OCI-LY1 (cell line): ENCODE results near the gene S1PR1.

Experiments
- H2AFZ ChIP-seq: fragments of 200-600 bp; sonication (generic), shearing (Covaris generic); 2 replicates; pipeline ENCODE4 v1.6.0; 2014; ENCODE audit warnings: antibody characterized with exemption, mild to moderate bottlenecking, low read length
- H3F3A ChIP-seq: fragments of 200-600 bp; sonication (generic), shearing (Covaris generic); 2 replicates; pipeline ENCODE4 v1.6.0; 2014; ENCODE audit warnings: mild to moderate bottlenecking, antibody characterized with exemption, low read length, moderate library complexity; ENCODE audit not compliant: insufficient read depth
- H3K27ac ChIP-seq: fragments of 200-600 bp; sonication (generic); 2 replicates; pipeline ENCODE4 v1.5.1; 2014; ENCODE audit warnings: low read length, mixed run types, mild to moderate bottlenecking, low read depth; ENCODE audit not compliant: poor library complexity, severe bottlenecking
- H3K27me3 ChIP-seq: fragments of 200-600 bp; sonication (generic); 2 replicates; pipeline ENCODE4 v1.6.0; 2014; ENCODE audit warnings: antibody characterized with exemption, mild to moderate bottlenecking, low read length, moderate library complexity; ENCODE audit not compliant: insufficient read depth
- H3K36me3 ChIP-seq: fragments of 200-600 bp; sonication (generic); 2 replicates; pipeline ENCODE4 v1.6.1; 2014; ENCODE audit warnings: mild to moderate bottlenecking, antibody characterized with exemption, low read length, moderate library complexity, mixed read lengths; ENCODE audit not compliant: insufficient read depth
- H3K4me1 ChIP-seq: fragments of 200-600 bp; sonication (generic); 2 replicates; pipeline ENCODE4 v1.5.1; 2014; ENCODE audit warnings: mild to moderate bottlenecking, low read length, moderate library complexity; ENCODE audit not compliant: insufficient read depth, severe bottlenecking
- H3K4me2 ChIP-seq: fragments of 200-600 bp; sonication (generic), shearing (Covaris generic); 2 replicates; pipeline ENCODE4 v1.6.1; 2014; ENCODE audit warnings: low read length
- H3K4me3 ChIP-seq: fragments of 200-600 bp; sonication (generic); 2 replicates; pipeline ENCODE4 v1.5.1; 2014; ENCODE audit warnings: low read length, low read depth, mild to moderate bottlenecking, mixed read lengths; ENCODE audit not compliant: poor library complexity, severe bottlenecking
- H3K79me2 ChIP-seq: fragments of 200-600 bp; shearing (Covaris generic); 2 replicates; pipeline ENCODE4 v1.6.1; 2016; ENCODE audit warnings: mixed run types, low read length, mixed read lengths; ENCODE audit not compliant: insufficient read depth
- H3K9ac ChIP-seq: fragments of 200-600 bp; sonication (generic), shearing (Covaris generic); 2 replicates; pipeline ENCODE4 v1.6.1; 2014; ENCODE audit warnings: mild to moderate bottlenecking, low read length, mixed read lengths
- H3K9me2 ChIP-seq: fragments of 200-600 bp; sonication (generic), shearing (Covaris generic); 2 replicates; pipeline ENCODE4 v1.6.1; 2014; ENCODE audit warnings: low read depth, mild to moderate bottlenecking, low read length, mixed read lengths
- H3K9me3 ChIP-seq: fragments of 200-600 bp; shearing (Covaris generic); 2 replicates; pipeline ENCODE4 v1.6.1; 2014; ENCODE audit warnings: low read length, mixed read lengths
- H4K20me1 ChIP-seq: fragments of 200-600 bp; sonication (generic), shearing (Covaris generic); 2 replicates; pipeline ENCODE4 v1.6.0; 2016; ENCODE audit warnings: mild to moderate bottlenecking, low read length; ENCODE audit not compliant: insufficient read depth
- CTCF ChIP-seq: fragments of 200-600 bp; sonication (generic), shearing (Covaris generic); IDR thresholded peaks from 2 replicates; pipeline ENCODE4 v1.5.1; 2017; ENCODE audit warnings: mild to moderate bottlenecking, antibody characterized with exemption, low read length, moderate library complexity, mixed read lengths
- EZH2 ChIP-seq: fragments of 200-600 bp; sonication (generic), shearing (Covaris generic); IDR thresholded peaks from 2 replicates; pipeline ENCODE4 v1.8.0; 2017; ENCODE audit warnings: borderline replicate concordance, mixed run types, mild to moderate bottlenecking, antibody characterized with exemption, low read length, moderate library complexity, mixed read lengths

S1PR1 gene

DNA sequence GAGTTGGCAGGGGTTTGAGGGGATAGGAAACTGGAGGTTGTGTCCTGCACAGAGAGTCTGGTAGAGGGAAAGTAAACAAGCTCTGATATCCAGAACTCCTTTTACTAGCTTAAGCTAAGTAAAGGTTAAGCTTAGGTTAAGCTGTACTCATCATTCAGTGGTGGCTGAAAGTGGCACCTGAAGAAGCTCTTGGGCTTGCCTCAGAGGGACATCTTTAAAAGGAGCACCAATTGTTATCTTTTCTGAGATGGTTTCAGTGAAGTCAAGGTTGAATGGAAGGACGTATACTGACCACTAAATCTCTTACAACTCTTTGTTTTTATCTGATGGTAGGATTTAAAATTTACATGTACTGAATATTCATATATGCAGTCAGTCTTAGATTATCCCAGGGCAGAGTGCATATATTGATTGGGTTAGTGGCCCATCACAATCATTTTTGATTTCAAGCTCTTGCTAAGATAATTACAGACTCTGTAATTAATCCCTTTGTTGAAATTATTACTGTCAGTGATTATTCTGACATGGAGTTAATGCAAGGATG lies 43.3 kb downstream of the S1PR1 start:
- no peak for TF ChIP-seq EZH2
- TF ChIP-seq CTCF, result no peak
- H3F3A ChIP-seq, result no peaks in the 10 kb centered on the region
- no peak overlapping the region for H3K4me3 ChIP-seq
- peaks cover 5% of the 10 kb centered on the region; the same call in 1 of the 2 replicates for H3K27me3 ChIP-seq
- no peaks in the 10 kb centered on the region for H3K9me2 ChIP-seq
- no peak overlapping the region for H3K9ac ChIP-seq
- H3K36me3 ChIP-seq, result no peaks in the 10 kb centered on the region
- no peaks in the 10 kb centered on the region for H3K79me2 ChIP-seq
- no peaks in the 10 kb centered on the region for H3K9me3 ChIP-seq
- H3K27ac ChIP-seq, result no peak overlapping the region
- no peak overlapping the region for H3K4me2 ChIP-seq
- H4K20me1 ChIP-seq, result no peaks in the 10 kb centered on the region
- no peaks in the 10 kb centered on the region for H3K4me1 ChIP-seq
- no peak overlapping the region for H2AFZ ChIP-seq

GRCh38 chr1:101280942-101281654 lies 44.3 kb downstream of the S1PR1 start:
- Histone ChIP-seq H3K27me3 (peaks cover 5% of the 10 kb centered on the region; the same call in 1 of the 2 replicates), H3K4me3 (no peak overlapping the region), H3K9ac (no peak overlapping the region), H3K27ac (no peak overlapping the region), H3K79me2 (no peaks in the 10 kb centered on the region), H3K4me2 (no peak overlapping the region), H3K9me3 (no peaks in the 10 kb centered on the region), H2AFZ (no peak overlapping the region), H3K4me1 (no peaks in the 10 kb centered on the region), H3K9me2 (no peaks in the 10 kb centered on the region), H3F3A (no peaks in the 10 kb centered on the region), H4K20me1 (no peaks in the 10 kb centered on the region), H3K36me3 (no peaks in the 10 kb centered on the region)
- TF ChIP-seq EZH2 (no peak), CTCF (no peak)

- Histone ChIP-seq H3K4me1 (no peaks in the 10 kb centered on the region), H3K9me2 (no peaks in the 10 kb centered on the region), H2AFZ (no peak overlapping the region), H3K27ac (no peak overlapping the region), H3K4me2 (no peak overlapping the region), H4K20me1 (no peaks in the 10 kb centered on the region), H3K9ac (no peak overlapping the region), H3K9me3 (no peaks in the 10 kb centered on the region), H3K36me3 (no peaks in the 10 kb centered on the region), H3F3A (no peaks in the 10 kb centered on the region), H3K4me3 (no peak overlapping the region), H3K27me3 (peaks cover 5% of the 10 kb centered on the region; the same call in 1 of the 2 replicates), H3K79me2 (no peaks in the 10 kb centered on the region)
- no peak for TF ChIP-seq EZH2
- no peak for TF ChIP-seq CTCF
Observed at GRCh38 chr1:101281751-101282150, 44.9 kb downstream of the S1PR1 start.
